Tibial nerve (tissue), 4 donors: ENCODE results near the gene NGRN.

Source experiments
- EP300 ChIP-seq, 2 donors: sonication (generic); formaldehyde crosslinking; IDR thresholded peaks; one replicate each; pipeline ENCODE4 v1.6.1; 2017; ENCODE audit warnings: antibody characterized with exemption in 2 of 2, mild to moderate bottlenecking in 1 of 2
- TF ChIP-seq, protein P1 (sequence below), 5 experiments: fragments of 200-600 bp in 3 of 5; fragments of 450-650 bp in 2 of 5; sonication (generic) in 3 of 5; IDR thresholded peaks; one replicate each; pipeline ENCODE4 v1.5.1; 2016 to 2019; ENCODE audit warnings: antibody characterized with exemption in 5 of 5, mild to moderate bottlenecking in 3 of 5, moderate library complexity in 2 of 5

DNA sequence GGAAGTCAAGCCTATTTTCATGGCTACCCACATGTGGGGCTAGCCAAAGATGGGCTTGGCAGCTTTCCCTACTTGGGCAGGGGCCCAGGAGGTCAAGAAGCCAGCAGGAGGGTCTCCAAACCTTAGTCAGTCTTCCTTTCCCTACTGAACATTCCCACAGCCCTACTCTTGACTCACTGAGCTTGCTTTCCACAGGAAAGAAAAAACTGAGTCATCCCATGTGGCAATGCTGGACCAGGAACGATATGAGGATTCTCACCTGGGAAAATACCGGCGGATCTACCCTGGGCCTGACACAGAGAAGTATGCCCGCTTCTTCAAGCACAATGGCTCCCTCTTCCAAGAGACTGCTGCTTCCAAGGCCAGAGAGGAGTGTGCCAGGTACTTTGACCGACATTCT, 3.7 kb upstream of the NGRN start:
- TF ChIP-seq, protein P1, sequence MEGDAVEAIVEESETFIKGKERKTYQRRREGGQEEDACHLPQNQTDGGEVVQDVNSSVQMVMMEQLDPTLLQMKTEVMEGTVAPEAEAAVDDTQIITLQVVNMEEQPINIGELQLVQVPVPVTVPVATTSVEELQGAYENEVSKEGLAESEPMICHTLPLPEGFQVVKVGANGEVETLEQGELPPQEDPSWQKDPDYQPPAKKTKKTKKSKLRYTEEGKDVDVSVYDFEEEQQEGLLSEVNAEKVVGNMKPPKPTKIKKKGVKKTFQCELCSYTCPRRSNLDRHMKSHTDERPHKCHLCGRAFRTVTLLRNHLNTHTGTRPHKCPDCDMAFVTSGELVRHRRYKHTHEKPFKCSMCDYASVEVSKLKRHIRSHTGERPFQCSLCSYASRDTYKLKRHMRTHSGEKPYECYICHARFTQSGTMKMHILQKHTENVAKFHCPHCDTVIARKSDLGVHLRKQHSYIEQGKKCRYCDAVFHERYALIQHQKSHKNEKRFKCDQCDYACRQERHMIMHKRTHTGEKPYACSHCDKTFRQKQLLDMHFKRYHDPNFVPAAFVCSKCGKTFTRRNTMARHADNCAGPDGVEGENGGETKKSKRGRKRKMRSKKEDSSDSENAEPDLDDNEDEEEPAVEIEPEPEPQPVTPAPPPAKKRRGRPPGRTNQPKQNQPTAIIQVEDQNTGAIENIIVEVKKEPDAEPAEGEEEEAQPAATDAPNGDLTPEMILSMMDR (IDR thresholded peaks at IDR 0.05): no peak
- TF ChIP-seq EP300 (IDR thresholded peaks at IDR 0.05): no peak
